ENCODE measurements around the gene TTYH2. TPM values are rescaled to one million over a fixed set of nuclear protein-coding genes. Genes with fewer than 3 reads are reported as not detected.

TTYH2 gene
- total and polyA plus RNA-seq, 2 experiments from 2014 or later, result 1.4 to 3.9 TPM

DNA sequence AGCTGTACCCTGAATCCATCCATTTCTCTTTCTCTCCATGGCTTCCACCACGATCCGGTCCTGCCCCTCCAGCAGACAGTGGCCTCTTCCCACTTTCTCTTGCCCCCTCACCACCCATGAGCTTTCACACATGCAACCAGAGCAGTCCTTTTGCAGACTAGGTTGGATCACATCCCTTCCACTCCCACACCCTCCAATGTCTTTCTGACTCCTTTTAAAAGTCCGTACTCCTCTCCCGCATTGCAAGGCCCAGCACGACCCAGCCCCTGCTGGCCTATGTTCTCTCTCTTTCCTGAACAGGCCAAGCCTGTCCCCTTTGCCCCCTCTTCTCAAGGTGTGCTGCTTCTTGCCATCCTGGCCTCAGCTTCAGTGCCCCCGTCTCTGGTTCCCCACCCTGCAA lies 38.2 kb downstream of the TTYH2 start:
- Mint-ChIP-seq H3K27me3 (ENCODE audit: insufficient read depth, low read depth, poor library complexity) (peaks cover 16% of the 10 kb centered on the region), H3K4me3 (no peak overlapping the region), H3K9me3 (peaks cover 9% of the 10 kb centered on the region), H3K27ac (no peak overlapping the region), H3K4me1 (peaks cover under 1% of the 10 kb centered on the region), H3K36me3 (ENCODE audit: low read depth) (peaks cover 6% of the 10 kb centered on the region)
- Histone ChIP-seq H2AFZ (no peak overlapping the region), H3K4me3 (no peak overlapping the region), H3K27ac (ENCODE audit: low read depth) (no peak overlapping the region), H3F3A (replicated peaks; ENCODE audit: low read depth) (no peaks in the 10 kb centered on the region), H4K20me1 (replicated peaks; ENCODE audit: insufficient read depth) (no peaks in the 10 kb centered on the region), H3K36me3 (ENCODE audit: insufficient read depth) (no peaks in the 10 kb centered on the region), H3K9me2 (ENCODE audit: insufficient read depth) (no peaks in the 10 kb centered on the region), H3K79me2 (replicated peaks; ENCODE audit: insufficient read depth) (no peaks in the 10 kb centered on the region), H3K27me3 (ENCODE audit: insufficient read depth) (no peaks in the 10 kb centered on the region), H3K4me2 (no peak overlapping the region), H3K4me1 (ENCODE audit: insufficient read depth) (no peaks in the 10 kb centered on the region)
- TF ChIP-seq JUNB (IDR thresholded peaks at IDR 0.05; ENCODE audit: unreplicated experiment) (no peak), NANOG (IDR thresholded peaks at IDR 0.05; ENCODE audit: borderline replicate concordance) (no peak), ZNF114 (CRISPR knock-in tag; IDR thresholded peaks at IDR 0.05) (no peak)
- DNase-seq (ENCODE audit: low spot score), result no peak
- ATAC-seq, result no peak

DNA sequence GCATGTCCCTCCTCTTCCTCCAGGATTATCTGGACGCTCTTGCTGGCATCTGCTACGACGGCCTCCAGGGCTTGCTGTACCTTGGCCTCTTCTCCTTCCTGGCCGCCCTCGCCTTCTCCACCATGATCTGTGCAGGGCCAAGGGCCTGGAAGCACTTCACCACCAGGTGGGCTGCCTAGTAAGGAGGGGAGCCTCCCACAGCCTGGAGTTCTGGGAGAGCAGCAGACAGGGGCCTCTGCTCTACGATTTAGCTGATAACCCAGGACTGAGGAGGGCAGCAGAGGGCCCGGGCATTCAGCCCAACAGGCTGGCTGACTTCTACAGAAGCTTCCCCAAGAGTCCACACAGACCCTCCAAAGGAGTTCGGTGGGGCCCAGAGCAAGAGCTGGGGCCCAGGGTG lies 38.8 kb downstream of the TTYH2 start:
- Histone ChIP-seq H3K4me3 (no peak overlapping the region), H4K20me1 (replicated peaks; ENCODE audit: insufficient read depth) (no peaks in the 10 kb centered on the region), H3K36me3 (ENCODE audit: insufficient read depth) (no peaks in the 10 kb centered on the region), H3K27me3 (ENCODE audit: insufficient read depth) (no peaks in the 10 kb centered on the region), H3K4me2 (no peak overlapping the region), H3K4me1 (ENCODE audit: insufficient read depth) (no peaks in the 10 kb centered on the region), H3K79me2 (replicated peaks; ENCODE audit: insufficient read depth) (no peaks in the 10 kb centered on the region), H3K27ac (ENCODE audit: low read depth) (no peak overlapping the region), H2AFZ (no peak overlapping the region), H3K9me2 (ENCODE audit: insufficient read depth) (no peaks in the 10 kb centered on the region), H3F3A (replicated peaks; ENCODE audit: low read depth) (no peaks in the 10 kb centered on the region)
- no peak for DNase-seq (ENCODE audit: low spot score)
- H3K27ac Mint-ChIP-seq, result no peak overlapping the region
- peaks cover 3% of the 10 kb centered on the region; the same call in 2 of the 3 replicates for H3K9me3 Mint-ChIP-seq
- peaks cover 10% of the 10 kb centered on the region for H3K27me3 Mint-ChIP-seq (ENCODE audit: insufficient read depth, low read depth, poor library complexity)
- peak; percentile 38; the same call in 2 of the 3 replicates for ATAC-seq
- TF ChIP-seq NANOG (IDR thresholded peaks at IDR 0.05; ENCODE audit: borderline replicate concordance) (no peak), CTCF (conservative IDR thresholded peaks at IDR 0.05; ENCODE audit: low read depth in 2 of 2) (0 out of 4 replicates have a peak, but pooled peaks of 1 of the 2 experiments have one; percentile 2)
- H3K4me3 Mint-ChIP-seq, result no peak overlapping the region
- peaks cover under 1% of the 10 kb centered on the region; the same call in 2 of the 3 replicates for H3K36me3 Mint-ChIP-seq (ENCODE audit: low read depth)
- no peaks in the 10 kb centered on the region; the same call in 2 of the 3 replicates for H3K4me1 Mint-ChIP-seq

- no peaks in the 10 kb centered on the region; the same call in 2 of the 3 replicates for H3K36me3 Mint-ChIP-seq (ENCODE audit: low read depth)
- TF ChIP-seq ZNF114 (CRISPR knock-in tag; IDR thresholded peaks at IDR 0.05), result no peak
- no peak for TF ChIP-seq POLR2AphosphoS5 (IDR thresholded peaks at IDR 0.05; ENCODE audit: low read depth)
- no peak for TF ChIP-seq CTCF (conservative IDR thresholded peaks at IDR 0.05; ENCODE audit: low read depth in 2 of 2)
- TF ChIP-seq NANOG (IDR thresholded peaks at IDR 0.05; ENCODE audit: borderline replicate concordance), result no peak
- TF ChIP-seq STAT1 (IDR thresholded peaks at IDR 0.05; ENCODE audit: unreplicated experiment), result no peak
Measured at GRCh38 chr17:74253036-74253435, 39.7 kb downstream of the TTYH2 start.

More at GRCh38 chr17:74253036-74253435, 39.7 kb downstream of the TTYH2 start:
- no peaks in the 10 kb centered on the region for H3K27me3 ChIP-seq (ENCODE audit: insufficient read depth)
- ATAC-seq, result no peak
- H3K9me2 ChIP-seq (ENCODE audit: insufficient read depth), result no peaks in the 10 kb centered on the region
- no peaks in the 10 kb centered on the region for H4K20me1 ChIP-seq (replicated peaks; ENCODE audit: insufficient read depth)
- Mint-ChIP-seq H3K27ac (no peak overlapping the region), H3K9me3 (no peaks in the 10 kb centered on the region), H3K4me1 (no peaks in the 10 kb centered on the region; the same call in 2 of the 3 replicates), H3K4me3 (no peak overlapping the region), H3K27me3 (ENCODE audit: insufficient read depth, low read depth, poor library complexity) (peaks cover 10% of the 10 kb centered on the region)
- H3K4me1 ChIP-seq (ENCODE audit: insufficient read depth), result no peaks in the 10 kb centered on the region
- no peaks in the 10 kb centered on the region for H3K79me2 ChIP-seq (replicated peaks; ENCODE audit: insufficient read depth)
- no peak overlapping the region for H3K4me2 ChIP-seq
- H3K36me3 ChIP-seq (ENCODE audit: insufficient read depth), result no peaks in the 10 kb centered on the region
- no peaks in the 10 kb centered on the region for H3F3A ChIP-seq (replicated peaks; ENCODE audit: low read depth)
- no peak overlapping the region for H3K4me3 ChIP-seq
- no peak for DNase-seq (ENCODE audit: low spot score)
- H2AFZ ChIP-seq, result no peak overlapping the region
- no peak overlapping the region for H3K27ac ChIP-seq (ENCODE audit: low read depth)
